Caco-2 (cell line): ENCODE measurements around the gene ARMC5. TPM values are rescaled to one million over a fixed set of nuclear protein-coding genes. Genes with fewer than 3 reads are reported as not detected.
"Not testable (repeated sequence)": the region's sequence is repeated elsewhere in the genome, so short reads cannot be mapped to it uniquely, and the experiment has no call there.

Source experiments
- BruUV-seq: library from RNA; stranded (reverse); fragments of 400-500 nt; replicated peaks from 2 replicates; lab custom pipeline; 2021; lab: Mats Ljungman, UMichigan
- CTCF ChIA-PET: fragments of 300-600 bp; sonication (Branson Sonifier 250); formaldehyde crosslinking; loops from one replicate; lab custom pipeline; 2022; ENCODE audit warnings: antibody characterized with exemption; lab: Charles Lee
- POLR2A ChIA-PET: fragments of 300-600 bp; sonication (Branson Sonifier 250); formaldehyde crosslinking; loops from one replicate; lab custom pipeline; 2022; ENCODE audit warnings: antibody characterized with exemption; lab: Charles Lee
- DNase-seq, 2 experiments: peaks; one replicate each; pipeline versions ENCODE4 v3.0.0 to v3.0.0-alpha.2; 2020 to 2022
- H3K27me3 ChIP-seq: replicated peaks from 2 replicates; pipeline ENCODE4 v1.6.0; 2011; ENCODE audit warnings: low read length; ENCODE audit not compliant: control insufficient read depth, insufficient read depth
- H3K36me3 ChIP-seq: 2 replicates; pipeline ENCODE4 v1.5.1; 2011; ENCODE audit warnings: low read length; ENCODE audit not compliant: control insufficient read depth, insufficient read depth
- H3K4me1 ChIP-seq: fragments of 250-450 bp; sonication (Bioruptor Pico); 2 replicates; pipeline ENCODE4 v1.5.1; 2020; ENCODE audit warnings: mild to moderate bottlenecking
- H3K4me3 ChIP-seq: 2 replicates; pipeline ENCODE4 v1.5.1; 2011; ENCODE audit warnings: low read depth, mild to moderate bottlenecking, control low read depth, low read length
- H3K9me3 ChIP-seq: fragments of 250-450 bp; sonication (Bioruptor Pico); 2 replicates; pipeline ENCODE4 v1.5.1; 2020; ENCODE audit warnings: mild to moderate bottlenecking, moderate library complexity
- H3K27ac Mint-ChIP-seq: one replicate; pipeline ENCODE4 v1.8.0; 2022; ENCODE audit warnings: mixed read lengths; ENCODE audit not compliant: unreplicated experiment
- H3K27me3 Mint-ChIP-seq: one replicate; pipeline ENCODE4 v1.8.0; 2022; ENCODE audit warnings: mixed read lengths; ENCODE audit not compliant: insufficient read depth, unreplicated experiment
- H3K36me3 Mint-ChIP-seq: one replicate; pipeline ENCODE4 v1.8.0; 2022; ENCODE audit warnings: mild to moderate bottlenecking, mixed read lengths; ENCODE audit not compliant: insufficient read depth, unreplicated experiment
- H3K4me1 Mint-ChIP-seq: one replicate; pipeline ENCODE4 v1.8.0; 2022; ENCODE audit warnings: low read depth, mixed read lengths; ENCODE audit not compliant: unreplicated experiment
- H3K4me3 Mint-ChIP-seq: one replicate; pipeline ENCODE4 v1.8.0; 2022; ENCODE audit warnings: mild to moderate bottlenecking, moderate library complexity, mixed read lengths; ENCODE audit not compliant: unreplicated experiment
- H3K9me3 Mint-ChIP-seq: one replicate; pipeline ENCODE4 v1.8.0; 2022; ENCODE audit warnings: mixed read lengths; ENCODE audit not compliant: unreplicated experiment
- intact Hi-C: fragments of 100-400 bp; cut with micrococcal nuclease; formaldehyde crosslinking; loops from one replicate; pipeline ENCODE4 v1.10.0; 2022; ENCODE audit not compliant: unreplicated experiment
- total RNA-seq: library from RNA; stranded (reverse); gene quantifications from 2 replicates; pipeline ENCODE4 v1.2.3, GENCODE V29; 2022
- TF ChIP-seq, protein P1 (sequence below), 2 experiments: fragments of 200-600 bp in 1 of 2; IDR thresholded peaks; 1 replicate in 1 of 2; 2 replicates in 1 of 2; pipeline versions ENCODE4 v1.5.1 to v1.8.0; 2011 to 2022; ENCODE audit warnings: antibody characterized with exemption in 1 of 2, control low read depth in 1 of 2, inconsistent platforms in 1 of 2, low read depth in 1 of 2, low read length in 1 of 2, mild to moderate bottlenecking in 1 of 2, moderate library complexity in 1 of 2; ENCODE audit not compliant: insufficient read depth in 1 of 2, severe bottlenecking in 1 of 2, unreplicated experiment in 1 of 2

The ARMC5 gene
- total RNA-seq, 1 experiment from 2014 or later: 10.2 TPM

DNA sequence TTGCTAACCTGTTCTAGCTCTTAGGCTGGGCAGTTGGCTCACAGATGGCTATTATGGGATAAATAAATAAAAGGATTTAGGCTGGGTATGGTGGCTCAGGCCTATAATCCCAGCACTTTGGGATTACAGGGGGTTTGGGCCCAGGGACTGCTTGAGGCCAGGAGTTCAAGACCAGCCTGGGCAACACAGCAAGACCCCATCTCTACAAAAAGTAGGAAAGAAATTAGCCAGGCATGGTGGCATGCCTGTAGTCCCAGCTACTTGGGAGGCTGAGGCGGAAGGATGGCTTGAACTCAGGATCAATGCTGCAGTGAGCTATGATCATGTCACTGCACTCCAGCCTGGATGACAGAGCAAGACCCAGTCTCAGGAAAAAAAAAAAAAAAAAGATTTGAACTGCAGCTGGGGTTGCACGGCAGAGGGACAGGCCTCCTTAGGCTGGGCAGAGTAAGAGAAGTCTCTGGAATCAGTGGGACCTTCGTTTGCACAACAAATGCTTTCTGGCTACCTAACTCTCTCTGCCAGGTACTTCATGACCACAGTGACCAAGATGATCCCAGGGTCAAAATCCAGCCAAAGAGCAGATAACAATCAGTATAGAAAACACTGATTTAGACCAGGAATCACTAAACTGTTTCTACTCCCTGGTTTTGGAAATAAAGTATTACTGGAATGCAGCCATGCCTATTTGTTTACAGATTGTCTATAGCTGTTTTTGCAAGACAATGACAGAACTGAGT lies 42.1 kb downstream of the ARMC5 start:
- H3K9me3 ChIP-seq: no peaks in the 10 kb centered on the region
- Mint-ChIP-seq H3K4me1 (peaks cover 6% of the 10 kb centered on the region), H3K36me3 (peaks cover 5% of the 10 kb centered on the region), H3K27me3 (no peaks in the 10 kb centered on the region), H3K9me3 (no peaks in the 10 kb centered on the region), H3K4me3 (no peak overlapping the region), H3K27ac (no peak overlapping the region)
- H3K4me1 ChIP-seq: peaks cover 14% of the 10 kb centered on the region
- BruUV-seq: no TSS peak
- no peaks in the 10 kb centered on the region for H3K27me3 ChIP-seq
- no peaks in the 10 kb centered on the region for H3K36me3 ChIP-seq
- POLR2A ChIA-PET: interaction anchor here (1.0 kb wide), 2 partner anchors 24 to 211 kb away, joined by 3 to 4 read pairs; a partner anchor contains a TSS
- intact Hi-C loops: no loop called here
- no peak overlapping the region for H3K4me3 ChIP-seq
- no peak for DNase-seq
- TF ChIP-seq, protein P1, sequence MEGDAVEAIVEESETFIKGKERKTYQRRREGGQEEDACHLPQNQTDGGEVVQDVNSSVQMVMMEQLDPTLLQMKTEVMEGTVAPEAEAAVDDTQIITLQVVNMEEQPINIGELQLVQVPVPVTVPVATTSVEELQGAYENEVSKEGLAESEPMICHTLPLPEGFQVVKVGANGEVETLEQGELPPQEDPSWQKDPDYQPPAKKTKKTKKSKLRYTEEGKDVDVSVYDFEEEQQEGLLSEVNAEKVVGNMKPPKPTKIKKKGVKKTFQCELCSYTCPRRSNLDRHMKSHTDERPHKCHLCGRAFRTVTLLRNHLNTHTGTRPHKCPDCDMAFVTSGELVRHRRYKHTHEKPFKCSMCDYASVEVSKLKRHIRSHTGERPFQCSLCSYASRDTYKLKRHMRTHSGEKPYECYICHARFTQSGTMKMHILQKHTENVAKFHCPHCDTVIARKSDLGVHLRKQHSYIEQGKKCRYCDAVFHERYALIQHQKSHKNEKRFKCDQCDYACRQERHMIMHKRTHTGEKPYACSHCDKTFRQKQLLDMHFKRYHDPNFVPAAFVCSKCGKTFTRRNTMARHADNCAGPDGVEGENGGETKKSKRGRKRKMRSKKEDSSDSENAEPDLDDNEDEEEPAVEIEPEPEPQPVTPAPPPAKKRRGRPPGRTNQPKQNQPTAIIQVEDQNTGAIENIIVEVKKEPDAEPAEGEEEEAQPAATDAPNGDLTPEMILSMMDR (IDR thresholded peaks at IDR 0.05; ENCODE audit: insufficient read depth in 1 of 2, low read depth in 1 of 2, low read length in 1 of 2, severe bottlenecking in 1 of 2, unreplicated experiment in 1 of 2): no peak
- CTCF ChIA-PET: interaction anchor here (0.6 kb wide), 1 partner anchor 30 kb away, joined by 3 read pairs; no protein-coding TSS in a partner anchor

DNA sequence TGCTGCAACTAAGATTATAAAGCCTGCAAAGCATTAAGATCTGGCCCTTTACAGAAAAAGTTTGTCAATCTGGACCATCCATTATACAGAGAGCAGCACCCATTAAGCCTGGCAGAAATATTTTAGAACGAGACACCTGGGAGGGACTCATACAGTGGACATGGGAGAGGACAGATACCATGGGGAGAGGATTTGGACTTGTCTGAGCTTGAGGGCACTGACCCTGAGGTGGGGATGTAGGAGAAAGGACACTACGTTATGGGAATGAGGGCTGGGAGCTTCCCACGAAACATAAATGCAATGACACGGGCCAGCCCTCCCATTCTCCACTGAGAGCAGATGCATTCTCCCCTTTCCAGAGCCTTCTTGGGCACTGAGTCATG lies 42.7 kb downstream of the ARMC5 start:
- Mint-ChIP-seq H3K36me3 (peaks cover 5% of the 10 kb centered on the region), H3K4me1 (peaks cover 7% of the 10 kb centered on the region), H3K9me3 (no peaks in the 10 kb centered on the region), H3K27me3 (no peaks in the 10 kb centered on the region), H3K27ac (no peak overlapping the region), H3K4me3 (no peak overlapping the region)
- TF ChIP-seq, protein P1 (IDR thresholded peaks at IDR 0.05; ENCODE audit: insufficient read depth in 1 of 2, low read depth in 1 of 2, low read length in 1 of 2, severe bottlenecking in 1 of 2, unreplicated experiment in 1 of 2): no peak
- DNase-seq: no peak
- intact Hi-C loops: no loop called here
- no TSS peak for BruUV-seq
- no peak overlapping the region for H3K4me3 ChIP-seq
- CTCF ChIA-PET: no interaction called here
- H3K9me3 ChIP-seq: no peaks in the 10 kb centered on the region
- peaks cover 14% of the 10 kb centered on the region for H3K4me1 ChIP-seq
- POLR2A ChIA-PET: interaction anchor here (1.0 kb wide), 2 partner anchors 25 to 211 kb away, joined by 3 to 4 read pairs; a partner anchor contains a TSS
- H3K27me3 ChIP-seq: no peaks in the 10 kb centered on the region
- H3K36me3 ChIP-seq: no peaks in the 10 kb centered on the region

GRCh38 chr16:31502981-31503380 lies 43.7 kb downstream of the ARMC5 start:
- H3K9me3 Mint-ChIP-seq: no peaks in the 10 kb centered on the region
- ChIA-PET POLR2A (no interaction called here), CTCF (no interaction called here)
- Histone ChIP-seq H3K4me3 (no peak overlapping the region), H3K27me3 (no peaks in the 10 kb centered on the region), H3K4me1 (peaks cover 14% of the 10 kb centered on the region), H3K36me3 (no peaks in the 10 kb centered on the region), H3K9me3 (no peaks in the 10 kb centered on the region)
- H3K27me3 Mint-ChIP-seq: no peaks in the 10 kb centered on the region
- intact Hi-C loops: no loop called here
- no peak overlapping the region for H3K4me3 Mint-ChIP-seq
- no peak overlapping the region for H3K27ac Mint-ChIP-seq
- TF ChIP-seq, protein P1 (IDR thresholded peaks at IDR 0.05; ENCODE audit: insufficient read depth in 1 of 2, low read depth in 1 of 2, low read length in 1 of 2, severe bottlenecking in 1 of 2, unreplicated experiment in 1 of 2): no peak
- H3K4me1 Mint-ChIP-seq: peaks cover 13% of the 10 kb centered on the region
- H3K36me3 Mint-ChIP-seq: peaks cover 5% of the 10 kb centered on the region
- no peak for DNase-seq
- BruUV-seq: no TSS peak

GRCh38 chr16:31503555-31503954 lies 44.3 kb downstream of the ARMC5 start:
- POLR2A ChIA-PET: interaction anchor here (0.7 kb wide), 1 partner anchor 15 kb away, joined by 3 read pairs; no protein-coding TSS in a partner anchor
- H3K9me3 Mint-ChIP-seq, H3K9me3 ChIP-seq, DNase-seq, BruUV-seq, H3K36me3 ChIP-seq, H3K4me3 Mint-ChIP-seq, intact Hi-C loops, CTCF ChIA-PET, H3K27me3 Mint-ChIP-seq, H3K4me3 ChIP-seq, H3K36me3 Mint-ChIP-seq, H3K27me3 ChIP-seq, H3K27ac Mint-ChIP-seq: not testable (repeated sequence)
- peaks cover 13% of the 10 kb centered on the region for H3K4me1 Mint-ChIP-seq
- peaks cover 14% of the 10 kb centered on the region for H3K4me1 ChIP-seq
